Keratinocyte (primary cell): ENCODE results near the gene ITFG1.

ENCODE experiments used
- EZH2 ChIP-seq: IDR thresholded peaks from one replicate; pipeline ENCODE4 v1.6.1; 2012; ENCODE audit warnings: inconsistent platforms, mild to moderate bottlenecking, low read length, moderate library complexity
- TF ChIP-seq, protein P1 (sequence below), 3 experiments: IDR thresholded peaks in 1 of 3; conservative IDR thresholded peaks in 1 of 3; optimal IDR thresholded peaks in 1 of 3; 2 replicates in 2 of 3; 3 replicates in 1 of 3; pipeline versions ENCODE3 to v1.5.1; 2011; ENCODE audit warnings: low read length in 3 of 3, mild to moderate bottlenecking in 3 of 3, moderate library complexity in 2 of 3, control low read depth in 1 of 3, inconsistent platforms in 1 of 3; ENCODE audit not compliant: insufficient read depth in 2 of 3; ENCODE audit errors: extremely low read depth in 1 of 3

DNA sequence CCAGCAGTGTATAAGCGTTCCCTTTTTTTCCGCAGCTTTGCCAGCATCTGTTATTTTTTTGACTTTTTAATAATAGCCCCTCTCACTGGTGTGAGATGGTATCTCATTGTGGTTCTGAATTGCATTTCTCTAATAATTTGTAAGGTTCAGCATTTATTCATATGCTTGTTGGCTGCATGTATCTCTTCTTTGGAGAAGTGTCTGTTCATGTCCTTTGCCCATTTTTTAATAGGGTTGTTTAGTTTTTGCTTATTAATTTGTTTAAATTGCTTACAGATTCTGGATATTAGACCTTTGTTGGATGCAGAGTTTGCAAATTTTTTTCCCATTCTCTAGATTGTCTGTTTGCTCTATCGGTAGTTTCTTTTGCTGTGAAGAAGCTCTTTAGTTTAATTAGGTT, 27.2 kb upstream of the ITFG1 start:
- TF ChIP-seq, protein P1, sequence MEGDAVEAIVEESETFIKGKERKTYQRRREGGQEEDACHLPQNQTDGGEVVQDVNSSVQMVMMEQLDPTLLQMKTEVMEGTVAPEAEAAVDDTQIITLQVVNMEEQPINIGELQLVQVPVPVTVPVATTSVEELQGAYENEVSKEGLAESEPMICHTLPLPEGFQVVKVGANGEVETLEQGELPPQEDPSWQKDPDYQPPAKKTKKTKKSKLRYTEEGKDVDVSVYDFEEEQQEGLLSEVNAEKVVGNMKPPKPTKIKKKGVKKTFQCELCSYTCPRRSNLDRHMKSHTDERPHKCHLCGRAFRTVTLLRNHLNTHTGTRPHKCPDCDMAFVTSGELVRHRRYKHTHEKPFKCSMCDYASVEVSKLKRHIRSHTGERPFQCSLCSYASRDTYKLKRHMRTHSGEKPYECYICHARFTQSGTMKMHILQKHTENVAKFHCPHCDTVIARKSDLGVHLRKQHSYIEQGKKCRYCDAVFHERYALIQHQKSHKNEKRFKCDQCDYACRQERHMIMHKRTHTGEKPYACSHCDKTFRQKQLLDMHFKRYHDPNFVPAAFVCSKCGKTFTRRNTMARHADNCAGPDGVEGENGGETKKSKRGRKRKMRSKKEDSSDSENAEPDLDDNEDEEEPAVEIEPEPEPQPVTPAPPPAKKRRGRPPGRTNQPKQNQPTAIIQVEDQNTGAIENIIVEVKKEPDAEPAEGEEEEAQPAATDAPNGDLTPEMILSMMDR (optimal IDR thresholded peaks at IDR 0.05 in 1 of 3, IDR thresholded peaks at IDR 0.05 in 1 of 3, conservative IDR thresholded peaks at IDR 0.05 in 1 of 3; ENCODE audit: extremely low read depth in 1 of 3, insufficient read depth in 2 of 3, low read length in 3 of 3), result no peak
- TF ChIP-seq EZH2, result no peak
